Activated T-helper 1 cell treated with Interleukin-2 at 50 U/mL for 16 hours (primary cell): ENCODE measurements around the gene RAB11FIP4.

Experiments used
- DNase-seq: peaks from one replicate; pipeline ENCODE4 v3.0.0-alpha.2; 2020; ENCODE audit warnings: low read depth

The RAB11FIP4 gene

GRCh38 chr17:31486351-31487062, 95.0 kb downstream of the RAB11FIP4 start:
- no peak for DNase-seq

- no peak for DNase-seq
Measured at GRCh38 chr17:31487063-31487647, 95.7 kb downstream of the RAB11FIP4 start.

- peak; percentile 98 for DNase-seq
Measured at GRCh38 chr17:31487648-31488263, 96.3 kb downstream of the RAB11FIP4 start.

GRCh38 chr17:31488264-31488981, 96.9 kb downstream of the RAB11FIP4 start:
- DNase-seq: no peak

GRCh38 chr17:31488982-31489294, 97.5 kb downstream of the RAB11FIP4 start:
- no peak for DNase-seq

- DNase-seq: no peak
Measured at GRCh38 chr17:31489295-31490018, 98.0 kb downstream of the RAB11FIP4 start.

GRCh38 chr17:31490019-31490650, 98.7 kb downstream of the RAB11FIP4 start:
- no peak for DNase-seq

- no peak for DNase-seq
Measured at GRCh38 chr17:31490671-31491375, 99.3 kb downstream of the RAB11FIP4 start.

- DNase-seq: no peak
Measured at GRCh38 chr17:31491376-31492131, 100.1 kb downstream of the RAB11FIP4 start.

- no peak for DNase-seq
Measured at GRCh38 chr17:31492206-31492605, 100.7 kb downstream of the RAB11FIP4 start.

GRCh38 chr17:31492880-31493655, 101.6 kb downstream of the RAB11FIP4 start:
- peak; percentile 36 for DNase-seq

GRCh38 chr17:31493656-31494155, 102.2 kb downstream of the RAB11FIP4 start:
- no peak for DNase-seq

GRCh38 chr17:31494259-31495021, 103.0 kb downstream of the RAB11FIP4 start:
- peak; percentile 50 for DNase-seq

- DNase-seq: no peak
Measured at GRCh38 chr17:31495022-31495885, 103.8 kb downstream of the RAB11FIP4 start.

GRCh38 chr17:31496097-31496496, 104.6 kb downstream of the RAB11FIP4 start:
- no peak for DNase-seq

- no peak for DNase-seq
Measured at GRCh38 chr17:31496601-31497000, 105.1 kb downstream of the RAB11FIP4 start.

- DNase-seq: no peak
Measured at GRCh38 chr17:31497431-31497830, 106.0 kb downstream of the RAB11FIP4 start.
